GM10248 (cell line): ENCODE measurements around the gene C10orf67.

Source experiments
- CTCF ChIA-PET: fragments of 300-600 bp; sonication (Branson Sonifier 250); formaldehyde crosslinking; extraction: SDS; loops from one replicate; lab custom pipeline; 2021; ENCODE audit warnings: antibody characterized with exemption; lab: Yijun Ruan, JAX
- POLR2A ChIA-PET: fragments of 350-650 bp; sonication (Branson Sonifier 250); formaldehyde crosslinking; extraction: SDS; loops from one replicate; lab custom pipeline; 2020; ENCODE audit warnings: antibody characterized with exemption; lab: Yijun Ruan, JAX
- DNase-seq: peaks from one replicate; pipeline ENCODE4 v3.0.0; 2012; ENCODE audit errors: extremely low spot score
- TF ChIP-seq, protein P1 (sequence below): IDR thresholded peaks from 2 replicates; pipeline ENCODE4 v1.5.1; 2012; ENCODE audit warnings: mild to moderate bottlenecking, low read depth; ENCODE audit errors: extremely low read depth, missing control alignments, control extremely low read depth

Gene C10orf67

DNA sequence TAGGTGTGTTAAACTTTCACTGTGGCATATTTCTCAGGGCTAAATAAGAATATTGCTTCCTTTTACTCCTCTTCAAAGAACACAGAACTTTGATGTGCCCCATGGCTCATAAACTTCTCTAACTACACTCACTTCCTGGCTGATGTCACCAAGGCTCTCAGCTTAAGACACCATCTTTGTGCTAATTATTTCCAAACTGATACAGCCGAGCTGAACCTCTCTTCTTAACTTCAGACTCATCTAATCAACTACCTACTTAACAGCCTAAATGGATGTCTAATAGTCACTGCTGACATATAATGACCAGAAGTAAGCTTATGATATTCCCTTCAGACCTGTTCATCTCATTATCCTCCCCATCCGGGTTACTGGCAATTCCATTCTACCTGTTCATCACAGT is 3.6 kb downstream of the C10orf67 start:
- DNase-seq, result no peak
- POLR2A ChIA-PET, result no interaction called here
- CTCF ChIA-PET, result interaction anchor here (1.0 to 1.3 kb wide), 2 partner anchors 13 to 183 kb away, joined by 3 read pairs; no protein-coding TSS in a partner anchor
- TF ChIP-seq, protein P1, sequence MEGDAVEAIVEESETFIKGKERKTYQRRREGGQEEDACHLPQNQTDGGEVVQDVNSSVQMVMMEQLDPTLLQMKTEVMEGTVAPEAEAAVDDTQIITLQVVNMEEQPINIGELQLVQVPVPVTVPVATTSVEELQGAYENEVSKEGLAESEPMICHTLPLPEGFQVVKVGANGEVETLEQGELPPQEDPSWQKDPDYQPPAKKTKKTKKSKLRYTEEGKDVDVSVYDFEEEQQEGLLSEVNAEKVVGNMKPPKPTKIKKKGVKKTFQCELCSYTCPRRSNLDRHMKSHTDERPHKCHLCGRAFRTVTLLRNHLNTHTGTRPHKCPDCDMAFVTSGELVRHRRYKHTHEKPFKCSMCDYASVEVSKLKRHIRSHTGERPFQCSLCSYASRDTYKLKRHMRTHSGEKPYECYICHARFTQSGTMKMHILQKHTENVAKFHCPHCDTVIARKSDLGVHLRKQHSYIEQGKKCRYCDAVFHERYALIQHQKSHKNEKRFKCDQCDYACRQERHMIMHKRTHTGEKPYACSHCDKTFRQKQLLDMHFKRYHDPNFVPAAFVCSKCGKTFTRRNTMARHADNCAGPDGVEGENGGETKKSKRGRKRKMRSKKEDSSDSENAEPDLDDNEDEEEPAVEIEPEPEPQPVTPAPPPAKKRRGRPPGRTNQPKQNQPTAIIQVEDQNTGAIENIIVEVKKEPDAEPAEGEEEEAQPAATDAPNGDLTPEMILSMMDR, result no peak

DNA sequence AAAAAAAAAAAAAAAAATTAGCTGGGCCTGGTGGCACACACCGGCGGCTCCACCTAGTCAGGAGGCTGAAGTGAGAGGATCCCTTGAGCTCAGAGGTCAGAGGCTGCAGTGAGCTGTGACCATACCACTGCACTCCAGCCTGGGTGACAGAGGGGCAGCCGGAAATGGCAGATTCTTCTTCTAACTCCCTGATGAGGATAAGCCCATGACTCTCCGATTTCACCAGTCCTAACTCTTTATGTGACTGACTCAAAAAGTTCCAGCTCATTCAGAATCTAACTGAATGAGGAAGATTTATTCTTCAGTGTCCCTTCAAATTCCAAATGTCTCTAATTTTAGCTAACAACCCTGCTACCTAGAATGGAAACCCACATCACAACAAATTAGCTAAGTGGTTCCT is 4.2 kb downstream of the C10orf67 start:
- ChIA-PET POLR2A (no interaction called here), CTCF (interaction anchor here (0.8 to 1.5 kb wide), 4 partner anchors 12 to 183 kb away, joined by 3 read pairs; no protein-coding TSS in a partner anchor)
- TF ChIP-seq, protein P1, result no peak
- no peak for DNase-seq

DNA sequence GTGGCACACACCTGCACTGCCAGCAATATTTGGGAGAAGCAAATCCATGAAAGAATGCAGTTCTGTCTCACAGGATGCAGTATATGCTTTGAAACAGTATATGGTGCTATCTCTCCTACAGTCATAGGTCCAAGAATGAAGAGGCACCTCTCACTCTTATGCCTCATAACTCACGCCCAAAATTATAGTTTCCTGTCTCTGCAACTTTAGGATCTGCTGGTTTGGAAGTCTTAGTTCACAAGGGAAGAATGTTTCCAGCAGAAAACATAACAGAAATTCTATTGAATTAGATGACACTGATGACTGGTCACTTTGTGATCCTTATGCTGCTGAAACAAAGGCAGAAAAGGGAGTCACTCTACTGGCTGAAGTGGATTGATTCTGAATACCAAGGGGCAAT is 5.7 kb downstream of the C10orf67 start:
- DNase-seq, result no peak
- CTCF ChIA-PET, result no interaction called here
- TF ChIP-seq, protein P1, result no peak
- POLR2A ChIA-PET, result no interaction called here

DNA sequence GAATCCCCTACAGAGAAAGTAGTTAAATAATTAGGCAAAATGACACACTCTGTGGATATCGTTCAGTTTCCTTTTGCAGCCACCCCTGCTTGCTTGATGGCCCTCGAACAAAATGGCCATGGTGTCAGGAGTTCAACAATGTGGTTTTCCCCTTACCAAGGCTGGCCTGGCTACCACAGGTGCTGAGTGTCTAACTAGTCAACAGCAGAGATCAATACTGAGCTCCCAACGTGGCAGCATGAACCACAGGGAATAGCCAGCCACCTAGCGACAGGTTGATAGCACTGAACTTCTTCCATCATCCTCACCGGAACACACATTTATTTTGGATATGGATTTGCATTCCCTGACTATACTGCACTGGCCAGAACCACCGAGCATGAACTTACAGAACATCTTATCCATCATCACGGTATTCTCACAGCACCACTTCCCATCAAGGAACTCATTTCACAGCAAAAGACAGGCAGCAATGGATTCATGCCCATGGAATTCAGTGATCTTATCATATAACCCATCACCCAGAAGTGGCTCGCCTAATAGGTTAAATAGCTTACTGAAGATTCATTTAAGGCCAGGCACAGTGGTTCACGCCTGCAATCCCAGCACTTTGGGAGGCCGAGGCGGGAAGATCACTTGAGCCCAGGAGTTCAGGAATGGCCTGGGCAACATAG is 6.3 kb downstream of the C10orf67 start:
- TF ChIP-seq, protein P1, result no peak
- POLR2A ChIA-PET, result no interaction called here
- CTCF ChIA-PET, result interaction anchor here (1.0 kb wide), 1 partner anchor 24 kb away, joined by 3 read pairs; no protein-coding TSS in a partner anchor
- DNase-seq, result no peak

DNA sequence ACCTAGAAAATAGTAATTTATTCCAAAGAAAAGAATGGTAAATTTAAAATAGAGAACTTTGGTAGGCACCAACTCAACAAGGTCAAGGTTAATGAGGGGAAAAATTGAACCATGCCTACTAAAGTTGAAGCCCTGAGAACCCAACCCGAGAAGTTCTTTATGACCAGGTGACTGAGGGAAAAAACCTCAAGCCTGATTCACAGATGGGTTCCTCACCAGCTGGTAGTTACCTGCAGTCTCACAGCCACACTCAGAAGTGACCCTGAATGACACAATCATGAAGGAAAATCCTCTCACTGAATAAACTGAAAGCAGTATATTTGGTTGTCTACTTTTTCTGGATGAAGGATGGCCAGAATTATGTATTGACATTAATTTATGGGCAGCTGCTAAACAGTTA is 7.0 kb downstream of the C10orf67 start:
- POLR2A ChIA-PET, result no interaction called here
- DNase-seq, result no peak
- TF ChIP-seq, protein P1, result no peak
- CTCF ChIA-PET, result interaction anchor here (1.0 kb wide), 1 partner anchor 23 kb away, joined by 3 read pairs; no protein-coding TSS in a partner anchor

DNA sequence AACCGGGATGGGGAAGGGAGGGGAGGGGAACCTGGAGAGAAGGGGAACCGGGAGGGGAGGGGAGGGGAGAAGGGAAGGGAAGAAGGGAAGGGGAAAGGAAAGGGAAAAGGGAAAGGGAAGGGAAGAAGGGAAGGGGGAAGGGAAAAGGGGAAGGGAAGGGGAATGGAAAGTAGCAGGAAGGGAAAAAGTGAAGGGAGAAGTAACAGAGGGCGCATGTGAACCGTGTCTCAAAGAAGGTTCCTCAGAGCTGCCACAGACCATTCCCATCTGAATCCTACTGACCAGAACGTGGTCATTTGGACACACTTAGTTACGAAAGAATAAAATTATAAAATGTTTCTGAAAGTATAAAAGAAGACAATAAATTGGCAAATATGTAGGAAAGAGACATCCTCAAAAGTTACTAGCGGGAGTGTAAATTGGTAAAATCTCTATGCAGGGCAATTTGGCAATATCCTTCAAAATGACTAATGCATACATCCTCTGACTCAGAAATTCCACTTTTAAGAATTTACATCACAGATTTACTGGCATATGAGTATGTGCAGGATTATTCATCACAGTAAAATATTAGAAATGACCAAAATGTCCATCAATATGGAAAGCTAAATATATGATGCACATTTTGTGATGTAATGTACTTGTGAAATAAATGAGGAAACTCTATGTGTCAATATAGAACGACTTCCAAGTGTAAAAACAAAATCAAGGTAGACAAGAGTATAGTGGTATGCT is 12.9 kb downstream of the C10orf67 start:
- ChIA-PET POLR2A (no interaction called here), CTCF (interaction anchor here (1.2 to 2.2 kb wide), 2 partner anchors 11 to 17 kb away, joined by 4 to 8 read pairs; no protein-coding TSS in a partner anchor)
- TF ChIP-seq, protein P1, result no peak
- no peak for DNase-seq
